ENCODE results near the gene TFAP2E. TPM values are rescaled to one million over a fixed set of nuclear protein-coding genes. Genes with fewer than 3 reads are reported as not detected.

TFAP2E gene
- polyA plus RNA-seq, 3 donors = 0.85 to 1.7 (median 1.5) TPM

- no peak for DNase-seq
These were observed 21.1 kb downstream of the TFAP2E start for GRCh38 chr1:35594005-35594760.

GRCh38 chr1:35595684-35596083 is 22.6 kb downstream of the TFAP2E start:
- no peak for DNase-seq

DNA sequence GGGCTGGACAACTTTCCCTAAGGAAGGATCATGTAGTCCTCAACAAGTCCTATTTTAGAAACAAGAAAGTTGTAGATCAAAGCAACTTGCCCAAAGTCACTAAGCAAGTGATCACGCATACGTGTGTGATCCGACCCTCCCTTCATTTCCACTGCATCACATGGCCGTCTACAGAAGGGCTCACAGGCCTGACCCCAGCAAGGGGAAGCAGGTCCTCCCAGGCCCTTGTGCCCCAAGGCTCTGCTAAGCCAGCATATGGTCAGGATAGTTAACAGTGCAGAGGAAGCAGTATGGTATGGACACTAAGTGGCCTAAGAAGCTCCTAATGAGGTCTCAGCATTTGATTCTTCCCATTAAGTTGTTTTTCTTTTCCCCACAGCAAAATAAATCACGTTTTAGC is 24.8 kb downstream of the TFAP2E start:
- no peak for DNase-seq

DNA sequence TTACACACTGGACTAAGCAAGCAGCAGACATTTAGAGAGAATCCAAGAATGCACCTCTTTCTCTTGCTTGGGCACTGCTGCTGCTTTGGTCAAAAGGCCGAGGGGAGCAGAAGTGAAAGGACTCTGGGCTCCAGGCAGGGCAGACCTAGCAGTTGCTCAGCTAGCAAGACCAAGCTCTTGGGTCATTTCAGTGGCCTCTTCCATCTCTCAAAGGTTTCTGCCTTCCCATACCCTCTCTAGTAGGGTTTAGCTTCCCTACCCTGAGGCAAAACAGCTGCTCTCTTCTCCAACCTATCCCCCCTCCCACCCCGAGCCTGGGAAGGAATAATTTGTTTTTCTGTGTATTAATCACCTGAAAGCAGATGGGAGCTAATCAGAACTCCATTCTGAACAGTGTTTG is 25.8 kb downstream of the TFAP2E start:
- no peak for DNase-seq

GRCh38 chr1:35599411-35599810 is 26.3 kb downstream of the TFAP2E start:
- no peak for DNase-seq

GRCh38 chr1:35600593-35600992 is 27.5 kb downstream of the TFAP2E start:
- DNase-seq = no peak

GRCh38 chr1:35603468-35603867 is 30.4 kb downstream of the TFAP2E start:
- DNase-seq = no peak

GRCh38 chr1:35603941-35604340 is 30.8 kb downstream of the TFAP2E start:
- DNase-seq = no peak

- no peak for DNase-seq
These were observed 32.2 kb downstream of the TFAP2E start for GRCh38 chr1:35605071-35605866.

- no peak for DNase-seq
These were observed 32.7 kb downstream of the TFAP2E start for GRCh38 chr1:35605867-35606182.

DNA sequence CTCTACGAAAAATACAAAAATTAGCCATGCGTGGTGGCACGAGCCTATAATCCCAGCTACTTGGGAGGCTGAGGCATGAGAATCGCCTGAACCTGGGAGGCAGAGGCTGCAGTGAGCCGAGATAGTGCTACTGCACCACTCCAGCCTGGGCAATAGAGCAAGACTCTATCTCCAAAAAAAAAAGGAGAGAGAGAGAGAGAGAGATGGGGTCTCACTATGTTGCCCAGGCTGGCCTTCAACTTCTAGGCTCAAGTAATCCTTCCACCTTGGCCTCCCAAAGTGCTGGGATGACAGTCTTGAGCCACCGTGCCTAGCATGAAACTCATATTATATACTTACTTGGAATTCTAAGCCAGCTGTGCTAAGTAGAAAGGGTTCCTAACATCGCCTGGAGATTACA is 38.5 kb downstream of the TFAP2E start:
- no peak for DNase-seq

DNA sequence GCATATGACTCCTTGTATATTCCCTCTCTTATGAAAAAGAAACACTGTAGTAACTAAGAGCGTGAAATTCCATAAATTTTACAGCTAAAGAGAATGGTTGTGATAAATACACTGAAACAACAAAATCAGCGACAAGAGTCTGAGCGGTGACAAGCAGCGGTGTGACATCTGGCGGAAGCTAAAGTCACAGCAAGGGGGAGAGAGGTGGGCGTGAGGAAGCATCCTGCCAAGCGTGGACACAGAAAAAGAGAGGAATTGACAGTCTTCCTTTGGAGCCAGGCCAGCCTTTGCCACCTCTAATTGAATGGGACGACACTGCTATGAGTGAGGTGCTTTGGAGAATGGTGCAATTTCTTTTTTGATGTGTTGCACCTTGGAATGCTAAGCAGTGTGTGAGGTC is 42.3 kb downstream of the TFAP2E start:
- no peak for DNase-seq

DNA sequence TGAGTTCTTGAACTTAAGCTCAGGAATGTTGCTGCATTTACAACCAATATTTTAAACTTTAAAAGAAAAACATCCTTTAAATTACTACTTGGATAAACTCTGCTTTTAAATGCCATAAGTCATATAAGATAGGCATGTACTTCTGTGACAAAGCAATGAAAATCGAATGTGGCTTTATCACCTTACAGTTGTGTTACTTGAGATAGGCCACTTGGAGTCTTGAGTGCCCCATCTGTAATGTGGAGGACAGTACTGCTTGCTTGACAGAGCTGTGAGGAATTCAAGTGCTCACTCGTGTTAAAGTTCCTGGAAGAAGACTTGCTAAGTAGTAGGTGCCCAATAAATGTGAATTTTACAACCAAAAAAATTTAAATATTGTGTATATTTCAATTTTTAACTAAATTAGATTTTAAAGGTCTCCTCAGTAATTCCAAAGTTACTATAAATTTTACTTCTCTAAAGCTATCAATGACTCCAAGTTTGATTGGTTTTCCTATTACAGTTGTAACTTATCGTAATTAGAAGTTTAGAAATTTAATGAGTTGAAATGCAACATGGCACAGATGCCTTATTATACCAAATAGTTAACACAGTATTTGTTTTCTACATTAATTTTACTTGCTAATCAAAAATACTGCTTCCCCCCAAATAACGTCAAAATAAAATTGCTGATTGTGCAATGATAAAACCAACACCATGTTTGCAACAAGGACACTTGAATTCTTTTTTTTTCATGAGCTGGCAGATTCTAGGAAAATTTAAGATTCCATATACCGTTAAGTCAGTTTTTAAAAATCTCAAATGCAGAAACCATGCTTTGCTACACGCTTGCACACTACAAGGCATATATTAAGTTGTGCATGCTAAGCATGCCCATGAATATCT is 46.4 kb downstream of the TFAP2E start:
- no peak for DNase-seq

DNA sequence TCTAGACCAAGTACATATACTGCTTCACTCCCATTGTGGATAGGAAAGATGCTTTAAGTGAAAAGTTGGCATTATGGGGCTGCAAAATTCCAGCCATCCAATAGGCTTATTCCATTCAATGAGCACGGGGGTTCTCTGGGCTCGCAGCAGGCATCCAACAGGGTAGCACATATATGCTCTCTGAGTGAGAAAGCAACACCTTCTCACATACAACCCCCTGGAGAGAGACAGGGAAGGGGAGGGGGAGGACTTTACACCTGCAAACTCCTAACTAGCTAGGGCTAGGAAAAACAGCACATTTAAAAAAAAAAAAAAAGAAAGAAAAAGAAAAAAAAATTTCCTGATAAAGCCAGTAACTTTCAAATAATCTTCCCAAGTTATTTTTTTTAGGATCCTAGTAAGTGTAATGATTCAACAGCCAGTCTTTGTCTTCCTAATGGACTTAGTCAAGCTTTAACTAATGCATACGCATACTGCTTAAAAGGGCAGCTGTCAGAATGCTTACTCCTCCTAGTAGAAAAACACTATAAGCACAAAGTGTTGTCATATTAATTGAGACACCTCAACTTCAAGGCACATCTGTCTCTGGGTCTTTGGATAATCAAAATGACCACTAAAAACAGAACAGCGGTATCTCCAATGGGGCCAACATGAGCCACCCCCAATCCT is 49.5 kb downstream of the TFAP2E start:
- no peak for DNase-seq

DNA sequence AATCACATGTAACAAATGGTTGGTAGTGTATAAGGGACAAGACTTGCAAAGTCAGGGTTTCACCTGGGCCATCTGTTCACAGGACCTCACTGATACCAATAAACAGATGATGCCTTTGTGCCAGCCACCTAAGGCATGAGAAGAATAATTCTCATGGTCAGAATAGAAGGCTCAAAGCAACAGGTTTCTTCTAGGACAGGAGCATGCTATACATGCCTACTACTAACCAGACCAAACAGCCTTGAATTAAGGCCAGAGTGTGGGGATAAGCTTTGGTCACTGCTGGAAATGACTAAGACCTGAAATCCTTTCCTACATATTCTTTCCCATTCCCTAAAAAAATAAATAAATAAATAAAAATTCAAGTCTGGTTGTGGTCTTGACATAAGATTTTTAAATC is 50.7 kb downstream of the TFAP2E start:
- no peak for DNase-seq

- DNase-seq = no peak
These were observed 55.9 kb downstream of the TFAP2E start for GRCh38 chr1:35629051-35629450.

- DNase-seq = no peak
These were observed 58.3 kb downstream of the TFAP2E start for GRCh38 chr1:35631396-35631795.

GRCh38 chr1:35633547-35633946 is 60.4 kb downstream of the TFAP2E start:
- no peak for DNase-seq

GRCh38 chr1:35637401-35637809 is 64.3 kb downstream of the TFAP2E start:
- DNase-seq = no peak

- DNase-seq = no peak
These were observed 67.5 kb downstream of the TFAP2E start for GRCh38 chr1:35640380-35641232.

Measured in renal pelvis (tissue), 4 donors.